GM21447 (cell line): Measurements from ENCODE around the gene PDCL3.
A peak's percentile ranks its signal among the peaks of the same experiment; 100 is the strongest.

Experiments used
- ATAC-seq: cut with Tn5 transposase; IDR thresholded peaks from one replicate; pipeline ENCODE4 v1.9.1; 2021; ENCODE audit not compliant: unreplicated experiment

The PDCL3 gene

DNA sequence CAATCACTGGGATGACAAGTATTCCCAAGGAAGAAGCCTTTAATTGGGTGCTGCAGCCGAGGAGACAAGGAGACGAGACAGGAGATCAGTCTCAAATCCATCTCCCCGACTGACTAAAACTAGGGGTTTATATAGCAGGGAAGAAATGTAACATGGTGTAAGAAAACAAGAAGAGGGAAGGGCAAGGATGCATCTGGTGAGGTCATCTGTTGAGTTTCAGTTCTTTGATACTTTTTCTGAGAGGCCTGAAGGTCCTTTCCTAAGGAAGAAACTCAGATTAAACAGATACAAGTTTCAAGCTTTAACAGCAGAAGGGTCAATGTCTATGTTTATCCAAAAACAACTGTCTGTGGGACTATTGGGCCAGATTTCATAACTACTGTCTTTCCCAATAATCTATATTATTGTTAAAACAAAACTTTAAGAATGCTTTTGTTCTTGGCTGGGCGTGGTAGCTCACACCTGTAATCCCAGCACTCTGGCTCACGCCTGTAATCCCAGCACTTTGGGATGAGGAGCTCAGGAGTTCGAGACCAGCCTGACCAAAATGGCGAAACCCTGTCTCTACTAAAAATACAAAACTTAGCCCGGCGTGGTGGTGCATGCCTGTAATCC is 2.5 kb upstream of the PDCL3 start:
- no peak for ATAC-seq

DNA sequence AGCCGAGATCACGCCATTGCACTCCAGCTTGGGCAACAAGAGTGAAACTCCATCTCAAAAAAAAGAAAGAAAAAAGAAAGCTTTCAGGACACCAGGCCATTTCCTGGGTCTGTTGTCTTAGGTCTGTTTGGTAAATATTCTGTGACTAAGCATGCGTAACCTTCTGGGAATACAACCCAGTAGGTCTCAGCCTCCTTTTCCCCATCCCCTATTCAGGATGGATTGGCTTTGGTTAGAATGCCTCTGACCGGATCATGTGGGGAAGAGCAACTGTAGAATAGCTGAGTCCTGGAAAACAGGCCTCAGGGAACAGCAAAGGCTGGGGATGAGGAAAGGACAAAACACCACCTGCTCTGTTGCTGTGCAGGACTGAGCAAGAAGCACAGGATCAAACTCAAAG is 1.6 kb upstream of the PDCL3 start:
- no peak for ATAC-seq

DNA sequence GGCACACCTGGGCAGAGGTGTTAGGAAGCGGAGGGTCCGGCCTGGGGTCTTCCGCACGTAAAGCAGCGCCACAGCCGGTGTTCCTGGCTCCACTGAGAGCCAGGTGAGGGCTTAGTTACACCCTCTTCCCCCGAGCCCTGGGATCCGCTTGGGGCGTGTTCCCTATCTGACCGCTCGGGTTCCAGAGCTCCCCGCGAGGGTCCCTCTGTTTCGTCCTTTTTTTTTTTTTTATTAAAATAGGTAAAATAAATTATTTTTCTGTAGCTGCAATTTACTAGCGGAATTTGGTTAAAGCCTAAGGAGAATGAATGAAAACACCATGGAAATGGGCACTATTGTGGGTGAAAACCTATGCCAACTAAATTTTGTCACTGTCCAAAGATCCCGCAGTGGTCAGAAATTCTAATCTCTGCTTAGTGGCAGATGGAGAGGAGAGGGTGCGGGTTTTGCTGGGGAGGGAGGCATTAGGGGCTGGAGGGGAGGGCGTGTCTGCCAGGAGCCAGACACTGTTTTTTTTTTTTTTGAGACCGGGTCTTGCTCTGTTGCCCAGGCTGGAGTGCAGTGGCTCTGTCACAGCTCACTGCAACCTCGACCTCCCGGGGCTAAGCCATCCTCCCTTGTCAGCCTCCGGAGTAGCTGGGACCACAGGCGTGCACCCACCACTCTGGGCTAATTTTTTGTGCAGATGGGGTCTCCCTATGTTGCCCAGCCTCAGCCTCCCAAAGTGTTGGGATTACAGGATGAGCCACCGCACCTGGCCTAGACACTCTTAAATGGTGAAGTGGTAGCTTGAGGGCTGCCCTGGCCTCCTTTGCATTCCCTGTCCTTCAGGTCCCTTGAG is 834 bp downstream of the PDCL3 start:
- peak; percentile 12 for ATAC-seq

DNA sequence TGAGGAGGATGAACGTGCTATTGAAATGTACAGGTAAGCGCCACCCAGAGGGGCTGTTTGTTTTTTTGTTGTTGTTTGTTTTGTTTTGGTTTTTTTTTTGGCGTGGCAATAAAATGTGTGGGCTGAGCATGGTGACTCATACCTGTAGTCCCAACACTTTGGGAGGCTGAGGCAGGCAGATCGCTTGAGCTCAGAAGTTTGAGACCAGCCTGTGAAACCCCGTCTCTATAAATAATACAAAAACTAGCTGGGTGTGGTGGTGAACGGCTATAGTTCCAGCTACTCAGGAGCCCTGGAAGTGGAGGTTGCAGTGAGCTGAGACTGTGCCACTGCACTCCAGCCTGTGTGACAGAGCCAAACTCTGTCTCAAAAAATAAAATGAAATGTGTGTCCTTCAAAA is 6.2 kb downstream of the PDCL3 start:
- ATAC-seq: no peak

DNA sequence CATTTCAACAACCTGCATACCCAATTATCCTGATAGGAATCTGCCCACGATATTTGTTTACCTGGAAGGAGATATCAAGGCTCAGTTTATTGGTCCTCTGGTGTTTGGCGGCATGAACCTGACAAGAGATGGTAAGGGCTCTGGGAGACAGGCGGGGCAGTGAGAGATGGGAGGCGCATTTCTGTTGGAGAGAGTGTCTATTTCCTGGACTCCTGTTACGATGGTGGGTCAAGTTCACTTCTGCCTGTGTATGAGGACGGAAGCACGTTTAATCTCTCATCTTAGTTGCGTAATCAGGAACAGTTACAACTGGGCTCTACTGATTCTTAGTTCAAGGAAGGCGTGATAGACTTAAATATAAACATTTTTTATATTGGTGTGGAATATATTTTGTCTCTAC is 8.9 kb downstream of the PDCL3 start:
- no peak for ATAC-seq

DNA sequence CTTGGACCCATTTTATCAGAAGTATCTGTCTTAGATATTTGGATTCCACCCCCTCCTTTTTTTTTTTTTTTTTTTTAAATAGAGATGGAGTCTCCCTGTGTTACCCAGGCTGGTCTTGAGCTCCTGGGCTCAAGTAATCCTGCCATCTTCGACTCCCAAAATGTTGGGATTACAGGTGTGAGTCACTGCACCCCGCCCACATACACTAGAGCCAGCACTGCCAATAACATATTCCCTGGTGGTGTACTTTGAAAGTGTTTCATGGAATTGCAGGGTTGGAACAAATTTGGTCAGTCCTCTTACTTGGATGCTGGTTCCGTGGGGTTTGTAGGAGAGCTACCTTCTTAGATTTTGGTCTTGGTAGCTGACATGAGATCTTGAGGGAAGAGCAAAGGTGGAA is 15.0 kb downstream of the PDCL3 start:
- no peak for ATAC-seq

DNA sequence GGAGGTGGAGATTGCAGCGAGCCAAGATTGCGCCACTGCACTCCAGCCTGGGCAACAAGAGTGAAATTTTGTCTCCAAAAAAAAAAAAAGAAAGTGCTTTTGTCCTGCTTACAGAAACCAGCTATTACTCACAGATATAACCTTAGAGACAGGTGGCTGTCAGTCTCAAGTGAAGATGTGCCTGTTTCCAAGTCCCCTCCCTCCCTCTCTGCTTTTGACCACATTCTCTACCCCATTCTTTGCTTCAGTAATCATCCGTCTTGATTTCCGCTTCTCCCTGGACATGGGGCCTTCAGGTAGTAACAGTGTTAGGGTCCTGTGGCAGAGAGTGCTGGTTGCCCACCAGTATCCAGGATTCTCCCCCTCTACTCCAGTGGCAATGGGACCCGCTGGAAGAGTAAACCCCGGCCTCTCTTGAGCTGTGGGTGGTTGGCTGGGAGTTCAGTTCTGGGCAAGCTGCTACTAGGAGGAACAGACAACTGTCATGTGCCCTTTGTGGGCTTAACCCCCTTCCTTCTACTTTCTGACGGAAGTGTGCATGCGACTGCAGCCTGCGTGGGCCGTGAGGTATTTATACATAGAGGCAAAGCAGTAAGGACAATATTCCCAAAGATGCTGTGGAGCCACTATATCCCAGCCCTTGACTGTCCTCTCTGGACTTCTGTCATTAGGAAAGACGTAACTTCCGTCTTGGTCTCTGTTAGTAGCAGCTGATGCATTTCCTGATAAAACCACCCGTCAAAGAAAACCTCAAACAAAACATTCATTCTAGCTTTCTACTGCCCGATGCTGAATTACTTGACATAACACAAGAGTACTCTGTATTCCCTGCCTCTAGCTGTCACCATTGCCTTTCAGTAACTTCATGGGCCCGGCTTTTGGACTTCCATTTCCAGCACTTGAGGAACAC is 17.8 kb downstream of the PDCL3 start:
- peak; percentile 79 for ATAC-seq

DNA sequence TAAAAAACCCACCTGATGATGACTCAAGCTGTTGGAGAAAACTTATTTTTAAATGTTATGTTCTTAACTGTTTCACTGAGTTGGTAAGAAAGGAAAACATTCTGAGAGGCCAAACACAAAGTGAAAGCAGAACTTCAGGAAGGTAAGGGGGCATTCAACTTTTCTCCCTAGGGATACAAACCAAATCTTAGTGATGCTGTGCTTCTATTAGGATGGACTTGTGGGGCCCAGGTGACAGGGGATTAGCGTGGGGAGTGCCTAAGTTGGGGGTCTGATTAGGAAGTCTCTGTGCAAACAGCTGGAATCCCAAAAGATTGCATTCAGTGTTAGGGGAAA is 18.5 kb downstream of the PDCL3 start:
- no peak for ATAC-seq

DNA sequence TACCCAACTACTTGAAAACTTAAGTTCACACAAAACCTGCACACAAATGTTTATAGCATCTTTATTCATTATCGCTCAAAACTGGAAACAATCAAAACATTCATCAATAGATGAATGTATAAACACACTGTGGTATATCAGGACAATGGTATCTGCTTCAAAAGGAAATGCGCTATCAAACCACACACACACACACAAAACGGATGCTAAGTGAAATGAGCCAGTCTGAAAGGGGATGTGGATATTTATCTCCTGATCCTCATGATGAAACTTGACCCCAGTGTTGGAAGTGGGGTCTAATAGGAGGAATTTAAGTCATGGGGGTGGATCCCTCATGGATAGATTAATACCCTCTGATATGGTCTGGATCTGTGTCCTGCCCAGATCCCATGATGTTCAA is 22.0 kb downstream of the PDCL3 start:
- no peak for ATAC-seq

DNA sequence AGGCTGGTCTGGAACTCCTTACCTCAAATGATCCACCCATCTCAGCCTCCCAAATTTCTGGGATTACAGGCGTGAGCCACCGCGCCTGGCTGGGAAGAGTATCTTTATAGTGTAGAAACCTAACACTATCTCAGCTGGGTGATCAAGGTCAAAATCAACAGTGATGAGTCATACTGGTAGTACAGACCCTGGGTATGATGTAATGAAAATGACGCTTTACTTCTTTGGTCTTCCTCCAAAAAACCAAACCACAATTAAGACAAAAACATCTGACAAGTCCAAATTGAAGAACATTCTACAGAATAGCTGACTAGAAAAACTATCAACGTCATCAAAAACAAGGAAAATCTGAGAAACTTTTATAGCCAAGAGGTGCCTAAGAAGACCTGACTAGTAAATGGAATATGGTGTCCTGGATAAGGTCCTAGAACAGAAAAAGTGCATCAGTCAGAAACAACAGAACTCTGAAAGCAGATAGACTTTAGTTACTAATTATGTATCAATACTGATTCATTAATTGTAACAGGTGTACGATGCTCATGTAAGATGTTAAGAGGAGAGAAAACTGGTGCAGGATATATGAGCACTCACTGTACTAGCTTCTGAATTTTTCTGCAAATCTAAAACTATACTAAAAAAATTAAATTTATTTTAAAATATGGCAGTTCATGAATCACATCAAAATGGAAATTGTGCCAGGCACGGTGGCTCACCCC is 25.4 kb downstream of the PDCL3 start:
- ATAC-seq: no peak

DNA sequence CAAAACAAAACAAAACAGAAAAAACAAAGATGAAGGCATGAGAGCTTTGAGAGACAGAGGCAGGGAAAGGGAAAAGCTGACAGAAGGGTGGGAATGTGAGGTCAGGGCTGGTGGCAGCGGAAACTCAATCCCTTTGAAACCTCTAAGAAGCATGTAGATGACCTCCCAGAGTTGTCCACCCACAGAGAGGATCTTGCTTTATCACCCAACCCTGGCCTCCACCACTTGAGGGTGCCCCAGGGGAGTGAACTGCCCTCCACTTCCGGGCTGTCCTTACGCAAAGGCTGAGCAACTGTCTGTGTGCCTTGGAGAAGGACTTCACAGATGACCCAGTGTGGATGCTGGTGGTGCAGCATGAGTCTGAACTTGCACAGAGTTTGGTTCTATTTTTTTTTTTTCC is 26.7 kb downstream of the PDCL3 start:
- ATAC-seq: no peak

DNA sequence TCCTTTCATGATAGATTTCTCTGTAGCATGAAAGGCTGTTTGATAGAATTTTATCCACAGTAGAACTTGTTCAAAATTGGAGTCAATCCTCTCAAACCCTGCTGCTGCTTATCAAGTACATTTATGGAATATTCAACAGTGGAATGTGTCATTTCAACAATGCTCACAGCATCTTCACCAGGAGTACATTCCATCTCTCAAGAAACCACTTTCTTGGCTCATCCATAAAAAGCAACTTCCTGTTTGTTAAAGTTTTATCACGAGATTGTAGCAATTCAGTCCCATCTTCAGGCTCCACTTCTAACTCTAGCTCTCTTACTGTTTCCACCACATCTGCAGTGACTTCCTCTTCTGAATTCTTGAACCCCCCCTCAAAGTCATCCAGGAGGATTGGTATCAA is 29.4 kb downstream of the PDCL3 start:
- ATAC-seq: no peak

DNA sequence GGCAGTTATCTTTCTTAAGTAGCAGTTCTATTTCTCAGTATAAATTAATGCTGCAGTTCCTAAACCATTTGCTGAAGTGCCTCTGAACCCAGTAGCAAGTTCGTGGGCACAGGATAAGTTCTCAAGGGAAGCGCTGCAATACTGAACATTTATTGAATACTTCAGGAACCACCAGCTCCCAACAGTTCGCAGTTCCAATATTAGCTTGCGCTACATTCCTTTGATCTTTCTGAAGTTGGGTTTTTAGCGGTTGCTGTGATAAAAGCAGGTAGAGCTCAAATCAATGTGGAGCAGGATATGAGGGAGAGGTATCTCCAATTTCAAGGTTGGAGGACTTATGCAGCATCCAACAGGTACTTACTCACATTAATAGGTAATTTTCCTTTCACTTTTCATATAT is 33.7 kb downstream of the PDCL3 start:
- no peak for ATAC-seq

DNA sequence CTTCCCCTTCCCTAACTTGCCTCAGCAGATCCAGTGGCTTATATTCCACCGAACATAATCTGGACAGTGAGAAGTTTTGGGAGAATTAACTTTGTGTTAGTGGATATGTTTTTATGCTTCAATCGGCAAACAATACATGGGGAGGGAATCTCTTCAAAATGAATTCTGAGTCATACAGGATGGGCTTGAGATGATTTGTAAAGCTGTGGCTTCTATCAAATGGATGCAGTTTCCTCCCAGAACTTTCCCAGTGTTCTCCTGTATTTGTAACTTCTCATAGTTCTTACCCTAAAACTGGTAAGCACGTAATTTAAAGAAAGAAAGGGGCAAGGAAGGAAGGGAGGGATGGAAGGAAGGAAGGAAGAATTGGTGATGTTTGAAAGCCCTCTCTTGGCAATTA is 36.8 kb downstream of the PDCL3 start:
- no peak for ATAC-seq

DNA sequence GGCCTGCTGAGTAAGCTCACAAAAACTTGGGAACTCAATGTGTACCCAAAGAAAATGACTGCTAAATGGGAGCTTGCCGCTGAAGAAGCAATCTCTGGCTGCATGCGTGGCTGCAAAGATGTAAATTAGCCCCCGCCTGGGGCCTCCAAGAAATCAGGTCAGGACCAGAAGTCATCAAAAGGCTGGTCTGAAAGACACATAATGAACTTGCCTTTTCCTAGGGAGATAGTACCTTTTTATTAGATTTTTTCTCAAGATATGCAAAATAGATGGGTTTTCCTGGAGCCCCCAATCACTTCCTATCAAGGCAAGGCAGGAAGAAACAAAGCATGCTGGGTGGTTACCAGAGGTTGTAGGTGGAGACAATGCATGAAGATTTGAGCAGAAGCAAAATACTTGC is 38.9 kb downstream of the PDCL3 start:
- ATAC-seq: no peak

DNA sequence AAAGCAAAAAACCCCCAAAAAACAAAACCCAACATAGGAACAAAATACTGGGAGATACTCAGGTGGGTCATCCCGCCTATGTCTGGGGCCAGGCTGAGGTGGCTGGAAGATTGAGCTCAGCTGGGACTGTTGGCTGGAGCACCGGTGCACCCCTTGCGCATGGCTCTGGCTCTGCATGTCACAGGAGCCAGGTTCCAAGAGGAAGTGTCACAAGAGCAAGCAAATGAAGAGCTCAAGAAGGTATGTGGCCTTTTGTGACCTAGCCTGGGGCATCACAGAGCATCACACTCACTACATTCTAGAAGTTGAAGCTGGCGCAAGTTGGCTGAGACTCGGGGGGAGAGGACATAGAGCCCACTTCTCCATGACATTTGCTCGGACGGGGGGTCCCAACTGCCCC is 40.6 kb downstream of the PDCL3 start:
- no peak for ATAC-seq

DNA sequence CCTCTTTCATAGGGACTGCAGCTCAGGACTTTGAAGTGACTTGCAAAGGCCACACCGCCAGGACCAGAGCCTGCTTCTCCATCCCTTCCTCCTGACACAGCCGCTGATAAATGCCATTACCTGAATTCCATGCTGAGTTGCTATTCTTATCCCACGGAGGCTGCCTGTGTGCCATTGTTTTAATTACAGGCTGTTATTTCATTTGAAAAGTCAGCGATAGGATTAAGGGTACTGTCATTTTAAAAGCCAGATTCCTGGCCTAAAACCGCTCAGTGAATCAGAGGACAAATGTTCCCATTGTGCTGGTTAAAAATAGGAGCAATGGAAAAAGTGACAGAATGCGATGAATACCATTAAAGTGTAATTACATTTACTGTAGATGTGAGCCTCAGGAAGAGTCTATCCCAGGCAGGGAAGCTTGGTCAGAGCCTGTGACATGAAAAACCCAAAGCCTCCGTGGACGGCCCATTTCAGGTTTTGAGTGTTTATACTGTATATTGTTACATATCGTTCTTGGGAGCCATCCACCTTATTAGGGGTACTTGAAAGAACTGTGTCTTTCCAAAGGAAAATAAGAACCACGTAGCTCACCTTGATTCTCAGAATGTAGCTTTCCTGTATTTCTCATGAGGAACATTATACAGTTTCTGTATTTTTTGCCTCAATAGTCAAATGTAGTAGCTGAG is 41.3 kb downstream of the PDCL3 start:
- ATAC-seq: no peak

DNA sequence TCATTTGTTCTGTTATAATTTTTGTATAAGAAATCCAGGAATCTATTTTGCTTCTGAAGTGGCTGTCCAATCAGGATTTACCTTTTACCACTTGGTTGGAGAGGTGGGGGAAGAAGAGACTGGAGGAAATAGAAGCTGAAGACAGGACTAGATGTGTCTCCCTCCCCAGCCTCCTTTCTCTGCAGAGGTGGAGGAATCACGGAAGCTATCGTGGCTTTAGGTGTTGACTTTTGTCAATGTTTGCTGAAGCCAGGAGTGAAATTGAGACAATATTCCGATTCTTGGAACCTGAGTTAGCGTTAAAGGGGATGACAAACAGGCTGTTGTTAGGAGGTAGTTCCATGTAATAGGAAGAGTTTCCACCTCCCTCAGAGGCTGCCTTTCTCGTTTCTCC is 43.5 kb downstream of the PDCL3 start:
- no peak for ATAC-seq

DNA sequence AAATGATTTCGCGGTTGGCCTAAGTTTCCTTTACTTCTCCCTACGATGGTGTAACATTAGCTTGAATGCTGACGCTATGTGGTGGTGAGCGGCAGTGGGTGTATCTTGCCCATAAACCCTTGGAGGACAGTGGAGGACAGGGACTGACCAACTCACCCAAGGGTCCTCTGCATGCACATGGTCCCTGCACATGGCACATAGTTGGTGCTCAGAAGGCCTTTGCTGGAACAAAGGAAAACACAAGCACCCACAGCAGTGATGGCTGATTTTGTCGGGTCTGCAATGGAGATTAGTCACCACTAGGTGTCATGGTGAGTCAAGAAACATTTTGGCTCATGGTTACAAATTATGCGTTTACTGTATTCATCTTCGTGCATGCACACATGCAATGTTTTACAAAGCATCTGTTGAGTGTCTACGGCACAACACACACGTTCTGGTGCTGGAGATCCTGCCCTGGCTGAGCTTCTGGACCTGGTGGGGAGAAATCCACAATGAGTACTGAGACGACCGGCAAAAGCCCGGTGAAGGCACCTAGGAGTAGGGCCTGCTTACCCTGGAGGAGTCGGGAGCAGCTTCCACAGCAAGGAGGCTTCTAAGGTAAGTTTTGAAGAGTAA is 44.0 kb downstream of the PDCL3 start:
- ATAC-seq: no peak

DNA sequence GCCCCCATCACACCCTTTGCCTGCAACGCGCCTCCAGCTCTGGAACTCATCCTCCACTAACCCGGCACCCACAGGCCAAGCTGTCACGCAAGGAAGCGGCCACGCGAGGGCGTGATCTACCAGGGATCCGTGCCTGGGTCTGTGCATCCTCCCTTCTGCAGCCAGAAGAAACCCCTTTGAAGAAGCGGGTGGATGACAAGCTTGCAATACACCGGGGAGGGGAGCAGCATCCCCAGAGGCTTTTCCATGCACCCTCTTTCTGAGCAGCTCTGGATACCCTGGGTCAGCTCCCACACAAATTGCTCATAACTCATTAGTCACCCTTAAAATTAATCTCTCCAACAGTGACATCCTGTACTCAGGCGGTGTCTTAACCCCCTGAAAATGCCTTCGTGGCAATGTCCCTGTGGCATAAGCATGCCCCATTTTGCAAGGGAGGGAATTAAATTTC is 47.6 kb downstream of the PDCL3 start:
- no peak for ATAC-seq
